GM04503 (cell line): ENCODE results near the gene MON1B.
"Not testable (repeated sequence)": the region's sequence is repeated elsewhere in the genome, so short reads cannot be mapped to it uniquely, and the experiment has no call there.

Experiments
- DNase-seq: peaks from one replicate; pipeline ENCODE4 v3.0.0-alpha.2; 2012; ENCODE audit warnings: low read depth

The MON1B gene

DNA sequence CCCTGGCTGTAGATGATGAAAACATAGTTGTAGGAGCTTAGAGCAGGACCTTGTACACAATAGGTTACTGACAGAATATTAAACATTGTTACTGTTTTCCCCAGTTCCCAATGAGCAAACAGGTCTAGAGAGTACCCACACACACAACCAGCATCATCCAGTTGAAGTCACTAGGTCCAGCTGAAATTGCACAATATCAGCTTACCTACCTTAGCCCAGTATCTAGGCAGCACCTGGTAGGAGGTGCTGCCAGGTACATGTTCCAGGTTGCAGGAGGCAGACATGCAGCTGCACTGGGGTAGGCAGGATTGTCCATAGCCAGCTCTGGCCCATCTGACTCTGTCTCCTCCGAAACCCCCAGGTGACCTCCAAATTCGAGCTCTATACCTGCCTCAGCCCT, 6.8 kb downstream of the MON1B start:
- no peak for DNase-seq

DNA sequence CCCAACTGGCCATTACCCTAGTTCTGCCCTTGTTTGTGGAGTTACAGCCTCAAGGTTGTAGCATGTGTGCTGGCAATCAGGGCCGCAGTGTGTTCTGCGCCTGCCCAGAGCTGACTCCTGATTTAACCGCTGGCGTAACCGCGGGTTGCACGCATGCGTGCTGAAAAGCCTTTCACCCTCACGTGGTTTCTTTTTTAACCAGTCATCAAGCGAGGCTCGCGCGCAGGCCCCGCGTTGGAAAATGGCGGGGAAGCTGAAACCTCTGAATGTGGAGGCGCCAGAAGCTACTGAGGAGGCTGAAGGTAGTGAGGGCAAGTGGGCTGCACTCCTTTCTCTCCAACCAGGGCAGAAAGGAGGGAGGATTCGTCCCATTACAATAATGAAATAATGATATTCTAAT, 8.2 kb downstream of the MON1B start, which contains the start of gene SYCE1L:
Gene SYCE1L, plus strand, starts transcription at position 198 of the 400 bp plus-strand sequence. Its CDS starts 44 bp downstream, at position 242.
- no peak for DNase-seq

DNA sequence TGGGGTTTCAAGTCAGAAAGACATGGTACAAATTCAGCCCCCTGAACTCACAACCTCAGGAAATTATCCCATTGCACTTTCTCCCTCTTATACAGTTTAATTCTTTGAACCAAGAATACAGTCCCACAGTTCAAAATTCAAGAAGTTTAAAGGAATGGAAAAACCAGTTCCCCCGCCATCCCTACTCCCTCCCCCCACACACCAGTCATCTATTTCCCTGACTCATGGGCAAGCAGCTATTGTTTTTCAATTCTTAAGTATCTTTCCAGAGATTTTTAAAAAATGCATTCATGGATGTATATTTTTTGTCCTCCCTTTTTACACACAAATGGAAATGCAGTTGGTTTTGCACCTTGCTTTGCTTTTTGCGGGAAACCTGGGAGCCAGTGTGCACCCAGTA, 15.5 kb downstream of the MON1B start:
- no peak for DNase-seq

DNA sequence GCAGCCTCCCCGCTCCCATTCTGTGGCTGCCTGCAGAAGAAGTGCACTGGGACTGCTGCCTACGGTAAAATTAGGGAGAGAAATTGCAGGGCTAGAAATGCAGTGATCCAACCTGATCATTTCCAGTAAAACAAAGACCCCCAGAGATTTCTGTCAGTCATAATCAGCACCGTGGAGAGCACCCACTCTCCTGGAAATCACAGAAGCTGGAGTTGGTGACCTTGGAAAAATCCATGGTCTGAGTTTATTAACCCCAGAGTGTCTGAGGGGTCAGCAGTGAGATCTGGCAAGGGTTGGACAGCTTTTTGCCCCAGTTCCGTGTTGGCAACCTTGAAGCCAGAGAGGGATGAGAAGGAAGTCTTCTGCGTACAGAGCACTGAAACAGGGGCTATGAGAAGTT, 16.0 kb downstream of the MON1B start:
- DNase-seq, result no peak

DNA sequence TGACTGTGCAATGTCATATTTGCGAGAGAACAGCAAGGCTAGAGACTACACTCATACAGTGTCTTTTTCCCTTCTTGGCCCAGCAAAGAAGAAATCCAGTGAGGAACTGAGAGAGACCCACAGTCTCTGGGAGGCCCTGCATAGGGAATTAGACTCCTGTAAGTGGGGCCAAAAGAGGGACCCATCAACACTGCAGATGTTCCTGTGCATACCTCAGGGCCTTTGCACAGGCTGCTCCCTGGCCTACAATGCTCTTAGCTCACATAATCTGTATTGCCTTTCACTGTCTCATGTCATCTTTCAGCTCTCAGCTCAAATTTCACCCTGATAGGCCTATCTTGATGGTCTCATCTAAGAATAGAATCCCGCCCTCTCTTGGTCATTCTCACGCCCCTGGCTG, 17.4 kb downstream of the MON1B start:
- no peak for DNase-seq

DNA sequence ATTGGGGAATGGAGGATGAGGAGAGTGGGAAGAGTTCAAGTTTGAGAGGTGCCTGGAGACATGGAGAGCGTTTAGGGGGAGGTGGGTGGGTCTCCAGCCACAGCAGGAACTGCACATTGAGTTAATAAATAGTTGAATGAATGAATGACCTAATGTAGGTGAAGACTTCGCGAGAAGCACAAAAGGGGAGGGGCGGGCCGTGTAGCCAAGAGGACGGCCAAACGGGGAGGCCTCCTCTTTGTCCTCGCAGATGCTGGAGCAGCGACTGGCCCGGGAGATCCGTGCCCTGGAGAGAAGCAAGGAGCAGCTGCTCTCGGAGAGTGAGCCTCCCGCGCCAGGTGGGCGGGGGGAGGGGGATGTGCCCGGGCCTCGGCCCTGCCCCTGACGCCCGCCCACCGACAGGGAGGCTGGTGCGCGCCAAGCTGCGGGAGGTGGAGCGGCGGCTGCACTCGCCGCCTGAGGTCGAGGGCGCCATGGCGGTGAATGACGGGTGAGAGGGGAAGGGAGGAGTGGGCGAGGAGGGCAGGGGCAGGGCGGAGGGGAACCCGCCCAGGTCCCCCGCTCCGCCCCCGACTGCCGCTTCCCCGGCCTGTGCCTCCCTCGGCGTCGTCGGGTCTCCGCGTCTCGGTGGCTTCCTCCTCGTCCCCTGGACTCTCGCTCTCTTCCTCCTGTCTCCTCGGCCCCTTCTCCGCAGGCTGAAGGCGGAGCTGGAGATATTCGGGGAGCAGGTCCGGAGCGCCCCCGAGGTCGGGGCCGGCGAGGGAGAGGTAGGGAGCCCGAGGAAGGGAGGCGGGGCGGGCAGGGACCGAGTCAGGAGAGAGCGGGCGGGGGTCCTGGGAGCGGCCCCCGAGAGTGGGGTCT, 21.1 kb downstream of the MON1B start:
- no peak for DNase-seq

DNA sequence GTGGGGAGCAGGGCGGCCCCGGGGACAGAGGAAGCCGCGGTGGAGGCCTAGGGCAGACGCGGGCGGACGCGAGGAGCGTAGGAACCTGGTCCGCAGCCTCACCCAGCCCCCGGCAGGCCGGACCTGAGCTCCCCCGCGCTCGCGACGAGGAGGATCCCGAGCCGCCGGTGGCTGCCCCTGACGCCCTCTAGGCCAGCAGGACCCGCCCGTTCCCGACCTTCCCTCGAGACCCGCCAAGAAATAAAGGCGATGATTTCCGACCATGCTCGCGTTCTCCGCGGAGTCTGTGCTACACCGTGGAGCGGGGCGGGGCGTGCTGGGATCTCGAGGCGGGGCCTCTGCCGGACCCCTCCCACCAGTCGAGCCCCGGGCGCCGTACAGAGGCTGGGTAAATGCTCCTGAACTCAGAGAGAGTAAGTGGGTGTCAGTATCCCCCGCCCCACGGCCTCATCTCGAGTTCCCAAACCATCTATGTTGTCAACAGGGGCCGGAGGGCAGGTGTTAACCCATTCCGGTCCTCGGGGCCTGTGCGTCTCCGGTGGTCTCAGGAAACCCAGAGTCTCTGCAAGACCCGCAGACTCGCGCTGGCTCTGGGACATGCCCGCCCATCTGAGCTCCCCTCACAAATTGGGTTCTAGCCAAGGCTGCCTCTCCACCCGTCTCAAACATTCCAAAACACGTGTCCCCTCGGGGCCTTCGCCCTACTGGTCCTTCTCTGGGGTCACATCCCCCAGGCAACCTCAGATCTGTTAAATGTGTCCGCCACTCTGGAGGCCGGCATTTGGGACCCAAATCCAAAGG, 22.0 kb downstream of the MON1B start:
- no peak for DNase-seq

DNA sequence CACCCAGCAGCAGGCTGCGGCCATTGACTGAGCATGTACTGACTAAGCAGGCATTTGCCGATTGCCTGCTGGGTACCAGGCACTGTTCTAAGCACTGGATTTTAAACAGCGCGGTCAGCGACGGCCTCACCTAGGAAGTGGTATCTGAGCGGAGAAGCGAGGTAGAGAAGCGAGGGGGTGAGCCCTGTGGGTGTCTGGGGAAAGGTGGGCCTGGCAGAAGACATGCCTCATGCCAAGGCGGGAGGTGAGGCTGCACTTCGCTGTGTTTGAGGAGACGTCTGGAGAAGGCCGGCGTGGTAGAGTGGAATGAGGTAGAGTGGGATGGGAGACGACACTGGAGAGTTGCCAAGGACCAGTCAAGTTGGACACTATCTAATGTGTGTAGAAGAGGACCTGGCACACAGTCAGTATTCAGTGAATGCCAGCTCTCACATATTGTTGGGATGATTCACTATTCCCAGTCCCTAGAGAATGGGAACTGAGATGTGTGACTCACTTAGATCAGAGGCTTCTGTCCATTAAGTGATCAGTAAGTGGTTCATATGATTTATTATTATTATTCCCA, 22.6 kb downstream of the MON1B start:
- DNase-seq, result peak; percentile 61

DNA sequence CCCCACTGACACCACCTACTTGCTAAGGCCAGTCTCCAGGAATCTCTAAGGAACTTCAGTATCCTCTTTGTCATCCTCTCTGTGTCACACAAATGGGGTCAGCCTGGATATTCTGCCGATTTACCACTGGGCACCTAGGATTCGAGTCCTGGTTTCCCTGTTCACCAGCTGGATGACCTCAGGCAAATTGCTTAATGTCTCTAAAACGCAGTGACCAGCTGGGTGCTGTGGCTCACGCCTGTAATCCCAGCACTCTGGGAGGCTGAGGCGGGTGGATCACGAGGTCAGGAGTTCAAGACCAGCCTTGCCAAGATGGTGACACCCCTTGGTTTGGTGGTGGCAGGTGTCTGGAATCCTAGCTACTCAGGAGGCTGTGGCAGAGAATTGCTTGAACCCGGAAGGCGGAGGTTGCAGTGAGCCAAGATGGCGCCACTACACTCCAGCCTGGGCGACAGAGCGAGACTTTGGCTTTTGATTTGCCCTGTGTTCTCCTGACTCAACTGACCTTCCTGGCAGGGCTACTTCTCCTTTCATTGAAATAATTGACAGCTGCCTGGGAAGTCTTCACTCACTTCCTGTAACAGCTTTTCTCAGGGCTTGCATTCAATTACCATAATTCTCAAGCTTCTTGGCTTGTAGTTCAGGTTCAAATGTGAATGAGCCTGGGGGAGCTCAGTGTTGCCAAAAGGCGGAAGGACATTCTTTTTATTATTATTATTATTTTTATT, 23.6 kb downstream of the MON1B start:
- no peak for DNase-seq

DNA sequence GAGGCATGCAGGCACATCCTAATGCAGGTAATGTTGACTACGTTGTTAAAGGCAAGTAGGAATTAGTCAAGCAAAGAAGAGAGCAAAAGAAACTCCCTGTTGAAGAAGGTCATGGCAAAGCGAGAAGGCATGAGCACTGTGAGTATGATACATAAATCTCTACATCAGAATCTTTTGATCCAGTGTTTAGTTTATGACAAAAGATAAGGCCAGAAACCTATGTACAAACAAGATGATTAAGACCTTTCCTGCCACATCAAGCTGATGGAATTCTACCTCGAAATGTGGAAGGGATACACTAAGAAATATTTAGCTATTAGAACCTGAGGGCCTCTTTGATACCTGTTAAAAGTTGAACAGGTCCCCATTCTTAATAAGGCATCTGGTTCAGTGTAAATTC, 28.4 kb downstream of the MON1B start:
- DNase-seq, result no peak

DNA sequence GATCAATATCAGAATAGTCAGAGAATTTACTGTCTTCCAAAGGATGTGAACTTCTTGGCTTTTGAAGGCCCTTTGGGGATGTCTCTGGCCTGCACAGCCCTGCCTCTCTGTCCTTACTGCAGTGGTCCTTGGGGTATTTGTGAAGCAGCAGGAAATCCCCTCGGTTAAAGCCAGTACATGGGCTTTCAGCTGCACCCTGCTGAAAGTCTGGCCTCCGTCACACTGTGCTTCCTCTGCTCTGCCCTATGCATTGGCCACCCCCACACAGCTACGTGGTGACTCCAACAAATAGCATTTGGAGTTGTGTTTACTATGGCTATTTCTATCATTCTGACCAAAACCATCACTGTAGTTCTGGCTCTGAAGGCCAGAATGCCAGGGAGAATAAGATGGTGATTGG, 29.4 kb downstream of the MON1B start:
- no peak for DNase-seq

DNA sequence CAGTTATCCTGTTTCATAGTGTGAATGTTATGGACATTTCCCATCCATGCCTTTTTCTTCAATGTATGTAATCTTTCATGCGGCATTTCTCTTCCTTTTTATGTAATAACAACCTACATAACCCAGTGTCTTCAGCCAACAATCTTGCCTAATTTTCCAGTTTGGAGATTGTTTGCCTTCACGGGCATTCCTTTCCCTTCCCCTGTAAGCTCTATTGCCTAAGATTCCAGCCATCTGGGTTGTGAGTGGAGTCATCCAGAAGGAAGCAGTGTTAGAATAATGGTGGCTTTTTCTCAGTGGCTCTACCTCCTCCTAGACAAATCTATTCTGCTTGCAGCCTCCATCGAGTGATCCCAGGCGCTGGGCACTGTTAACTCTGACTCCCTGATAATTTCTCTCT, 30.5 kb downstream of the MON1B start:
- DNase-seq, result no peak

DNA sequence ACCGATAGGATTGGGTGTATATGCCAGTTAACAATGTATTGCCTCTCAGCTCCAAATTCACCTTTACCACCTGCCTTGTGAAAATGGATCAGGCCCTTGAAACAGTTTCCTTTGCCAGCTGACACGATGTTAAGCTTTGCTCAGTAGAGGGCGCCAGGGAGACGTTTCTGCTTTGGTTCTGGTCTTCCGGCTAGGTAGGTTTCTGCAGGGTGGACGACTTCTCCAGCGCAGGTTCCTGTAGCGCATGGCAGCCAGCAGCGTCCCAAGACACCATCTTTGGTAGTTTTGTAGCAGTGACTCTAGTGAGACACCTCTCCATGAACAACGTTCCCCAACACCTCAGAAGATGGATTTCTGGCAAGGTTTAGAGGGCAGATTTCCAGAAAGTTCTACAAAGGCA, 32.2 kb downstream of the MON1B start:
- DNase-seq, result no peak

DNA sequence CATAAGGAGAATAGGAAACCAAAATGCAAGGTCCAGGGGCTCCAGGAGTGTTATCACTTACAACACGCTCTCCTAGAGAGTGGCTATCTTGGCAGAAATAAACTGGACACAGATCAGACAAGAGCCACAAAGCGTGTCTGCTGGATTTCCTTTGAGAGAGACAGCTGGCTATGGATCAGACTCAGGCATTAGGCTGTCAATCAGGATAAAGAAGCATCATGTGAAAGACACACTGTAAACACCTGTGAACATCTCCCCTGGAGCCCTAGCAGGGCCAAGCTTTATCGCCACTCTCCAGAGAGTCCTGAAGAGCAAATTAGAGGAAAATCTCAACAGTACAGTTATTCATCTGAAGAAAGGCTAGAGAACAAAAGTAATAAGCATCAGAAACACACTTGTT, 34.2 kb downstream of the MON1B start:
- no peak for DNase-seq

DNA sequence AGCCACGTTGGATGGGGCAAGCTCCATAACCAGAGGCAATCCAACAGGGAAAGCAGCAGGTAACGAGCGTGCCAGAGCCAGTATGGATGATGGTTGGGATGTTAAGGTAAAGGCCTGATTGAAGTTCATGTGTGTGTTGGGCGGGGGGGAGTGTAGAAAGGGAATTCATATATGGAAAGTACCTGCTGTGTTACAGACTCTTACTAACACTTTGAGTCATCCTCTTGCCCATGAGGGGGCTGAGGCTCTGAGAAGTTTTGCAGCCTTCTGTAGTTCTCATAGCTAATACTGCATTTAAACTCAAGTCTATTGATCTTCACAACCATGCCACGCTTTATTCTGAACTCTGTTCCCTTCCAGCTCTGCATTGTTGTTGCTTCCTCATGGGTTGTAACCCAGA, 36.8 kb downstream of the MON1B start:
- DNase-seq, result no peak

DNA sequence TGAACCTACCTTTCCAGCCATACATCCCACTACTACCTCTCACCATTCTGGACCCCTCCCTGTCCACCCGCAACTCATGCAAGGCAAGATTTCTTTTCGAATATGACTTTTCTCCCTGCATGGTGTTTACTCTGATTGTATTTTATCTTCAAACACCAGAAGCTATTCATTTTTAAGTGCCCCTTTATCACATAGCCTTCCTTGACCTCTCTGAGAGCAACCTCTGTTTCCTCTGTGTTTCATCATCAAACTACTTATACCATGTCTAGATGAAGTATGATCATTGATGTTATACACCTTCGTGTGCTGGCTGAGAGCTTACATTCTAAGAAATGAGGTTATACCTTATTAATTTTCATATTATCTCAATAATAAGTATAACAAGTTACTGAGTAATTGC, 40.1 kb downstream of the MON1B start:
- DNase-seq, result no peak

DNA sequence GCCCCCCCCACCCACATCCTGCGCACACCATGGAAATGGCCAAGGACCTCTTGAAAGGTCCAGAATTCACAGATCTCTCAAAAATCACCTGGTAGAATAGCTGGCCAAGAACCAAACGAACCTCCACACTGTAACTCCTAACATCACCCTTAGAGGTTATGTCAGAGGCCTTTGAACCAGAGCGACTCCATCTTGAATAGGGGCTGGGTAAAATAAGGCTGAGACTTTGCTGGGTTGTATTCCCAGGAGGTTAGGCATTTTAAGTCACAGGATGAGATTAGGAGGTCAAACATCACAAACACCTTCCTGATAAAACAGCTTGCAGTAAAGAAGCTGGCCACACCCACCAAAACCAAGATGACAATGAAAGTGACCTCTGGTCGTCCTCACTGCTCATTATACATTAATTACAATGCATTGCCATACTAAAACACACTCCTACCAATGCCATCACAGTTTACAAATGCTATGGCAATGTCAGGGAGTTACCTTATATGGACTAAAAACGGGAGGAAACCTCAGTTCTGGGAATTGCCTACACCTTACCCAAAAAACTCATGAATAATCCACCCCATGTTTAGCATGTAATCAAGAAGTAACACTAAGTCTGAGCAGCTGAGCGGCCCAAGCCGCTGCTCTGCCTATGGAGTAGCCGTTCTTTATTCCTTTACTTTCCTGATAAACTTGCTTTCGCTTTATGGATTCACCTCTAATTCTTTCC, 43.0 kb downstream of the MON1B start:
- no peak for DNase-seq

DNA sequence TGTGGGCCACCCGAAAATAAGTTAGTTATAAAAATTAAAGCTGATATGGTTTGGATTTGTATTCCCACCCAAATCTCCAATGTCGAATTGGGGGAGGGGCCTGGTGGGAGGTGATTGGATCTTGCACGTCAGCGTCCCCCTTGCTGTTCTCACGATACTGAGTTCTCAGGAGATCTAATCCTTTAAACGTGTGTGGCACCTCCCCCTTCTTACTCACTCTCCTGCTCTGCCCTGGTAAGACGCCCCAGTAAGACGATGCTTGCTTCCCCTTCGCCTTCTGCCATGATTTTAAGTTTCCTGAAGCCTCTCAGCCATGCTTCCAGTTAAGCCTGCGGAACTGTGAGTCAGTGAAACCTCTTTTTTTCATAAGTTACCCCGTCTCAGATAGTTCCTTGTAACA, 43.6 kb downstream of the MON1B start:
- no peak for DNase-seq

DNA sequence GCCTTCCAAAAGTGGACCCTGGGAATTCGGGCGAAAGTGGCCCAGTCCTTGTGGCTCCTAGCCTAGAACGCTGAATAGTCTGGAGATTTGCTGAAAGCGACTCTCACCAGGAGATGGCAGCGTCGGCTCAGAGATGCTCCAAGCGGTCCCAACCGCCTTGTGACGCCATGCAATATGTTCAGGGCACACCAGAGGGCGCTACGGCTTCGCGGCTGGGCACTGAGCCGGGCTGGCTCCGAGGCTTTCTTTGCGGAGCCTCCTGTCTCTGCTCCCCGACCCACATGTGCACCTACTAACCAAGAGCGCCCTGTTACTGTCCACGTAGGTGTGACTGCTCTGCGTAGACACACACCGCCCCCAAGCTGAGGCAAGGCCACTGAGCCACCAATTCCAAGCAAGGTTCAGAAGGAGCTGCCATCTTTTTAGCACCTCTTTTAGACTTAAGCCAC, 45.1 kb downstream of the MON1B start:
- no peak for DNase-seq

DNA sequence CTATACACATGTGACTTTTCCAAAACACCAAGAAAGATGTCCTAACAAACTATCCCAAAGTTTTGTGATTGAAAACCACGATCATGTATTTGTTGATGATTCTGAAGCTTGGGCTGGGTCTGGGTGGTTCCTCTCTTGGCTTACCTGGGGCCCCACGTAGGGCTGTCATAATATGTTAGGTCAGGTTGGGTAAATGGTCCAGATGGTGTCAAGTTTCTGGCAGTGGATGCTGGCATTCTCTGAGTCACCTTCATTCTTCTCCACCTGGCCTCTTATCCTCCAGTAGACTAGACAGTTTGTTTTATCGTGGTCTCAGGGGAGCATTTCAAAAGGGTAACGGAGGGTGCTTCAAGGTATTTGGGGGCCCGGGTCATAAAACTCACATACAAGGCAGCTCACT, 47.6 kb downstream of the MON1B start:
- DNase-seq, result no peak

DNA sequence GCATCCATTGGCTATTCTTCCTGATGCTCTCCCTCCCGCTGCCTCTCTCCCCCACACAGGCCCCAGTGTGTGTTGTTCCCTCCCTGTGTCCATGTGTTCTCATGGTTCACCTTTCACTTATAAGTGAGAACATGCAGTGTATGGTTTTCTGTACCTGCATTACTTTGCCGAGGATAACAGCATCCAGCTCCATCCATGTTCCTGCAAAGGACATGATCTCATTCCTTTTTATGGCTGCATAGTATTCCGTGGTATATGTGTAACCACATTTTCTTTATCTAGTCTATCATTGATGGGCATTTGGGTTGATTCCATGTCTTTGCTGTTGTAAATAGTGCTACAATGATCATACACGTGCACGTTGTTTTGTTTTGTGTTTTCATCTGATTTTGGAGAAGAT, 51.5 kb downstream of the MON1B start:
- not testable (repeated sequence) for DNase-seq

DNA sequence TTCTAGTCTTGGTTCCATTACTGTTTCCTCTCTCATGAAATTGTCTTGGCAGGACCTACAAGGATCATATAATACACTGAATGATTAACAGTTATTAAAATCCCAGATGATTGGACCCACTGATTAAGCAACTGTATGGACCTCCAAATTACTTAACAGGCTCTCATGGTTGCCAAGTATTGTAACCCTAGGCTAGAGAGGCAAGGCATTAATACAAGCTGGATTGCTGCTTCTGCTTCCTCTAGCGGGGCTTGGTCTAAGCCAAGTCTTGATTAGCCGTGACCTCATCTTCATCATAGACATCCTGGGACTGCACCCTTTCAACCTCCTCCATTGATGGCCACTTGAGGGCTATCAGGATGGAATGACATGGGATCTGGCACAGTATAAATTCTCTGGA, 55.2 kb downstream of the MON1B start:
- no peak for DNase-seq
